AG09319 (cell line): ENCODE measurements around the gene ALDH1A1.

ENCODE experiments used
- DNase-seq: peaks from one replicate; pipeline ENCODE4 v3.0.0-alpha.2; 2010; ENCODE audit warnings: low read depth; ENCODE audit errors: extremely low read depth
- TF ChIP-seq, protein P1 (sequence below): IDR thresholded peaks from 2 replicates; pipeline ENCODE4 v1.5.1; 2011; ENCODE audit warnings: low read depth, mild to moderate bottlenecking, inconsistent platforms, low read length, moderate library complexity

The ALDH1A1 gene

DNA sequence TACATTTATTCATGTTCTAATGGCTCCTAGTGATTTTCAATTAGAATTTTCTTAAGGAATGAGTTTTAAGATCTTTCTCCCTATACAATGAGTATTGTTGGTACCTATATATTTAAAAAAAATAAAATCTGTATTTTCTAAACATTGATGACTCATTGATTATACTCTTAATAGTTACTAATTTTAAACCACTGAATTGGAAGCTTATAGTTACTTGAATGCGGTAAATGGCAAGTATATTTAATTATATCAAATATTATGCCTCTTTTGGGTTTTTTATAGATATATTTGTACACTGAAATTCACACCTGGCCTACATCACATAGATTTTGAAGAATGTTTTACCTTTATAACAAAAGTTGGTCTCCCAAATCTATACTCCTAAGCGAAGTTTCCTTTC lies 38.9 kb upstream of the ALDH1A1 start:
- TF ChIP-seq, protein P1, sequence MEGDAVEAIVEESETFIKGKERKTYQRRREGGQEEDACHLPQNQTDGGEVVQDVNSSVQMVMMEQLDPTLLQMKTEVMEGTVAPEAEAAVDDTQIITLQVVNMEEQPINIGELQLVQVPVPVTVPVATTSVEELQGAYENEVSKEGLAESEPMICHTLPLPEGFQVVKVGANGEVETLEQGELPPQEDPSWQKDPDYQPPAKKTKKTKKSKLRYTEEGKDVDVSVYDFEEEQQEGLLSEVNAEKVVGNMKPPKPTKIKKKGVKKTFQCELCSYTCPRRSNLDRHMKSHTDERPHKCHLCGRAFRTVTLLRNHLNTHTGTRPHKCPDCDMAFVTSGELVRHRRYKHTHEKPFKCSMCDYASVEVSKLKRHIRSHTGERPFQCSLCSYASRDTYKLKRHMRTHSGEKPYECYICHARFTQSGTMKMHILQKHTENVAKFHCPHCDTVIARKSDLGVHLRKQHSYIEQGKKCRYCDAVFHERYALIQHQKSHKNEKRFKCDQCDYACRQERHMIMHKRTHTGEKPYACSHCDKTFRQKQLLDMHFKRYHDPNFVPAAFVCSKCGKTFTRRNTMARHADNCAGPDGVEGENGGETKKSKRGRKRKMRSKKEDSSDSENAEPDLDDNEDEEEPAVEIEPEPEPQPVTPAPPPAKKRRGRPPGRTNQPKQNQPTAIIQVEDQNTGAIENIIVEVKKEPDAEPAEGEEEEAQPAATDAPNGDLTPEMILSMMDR, result no peak
- DNase-seq, result no peak

DNA sequence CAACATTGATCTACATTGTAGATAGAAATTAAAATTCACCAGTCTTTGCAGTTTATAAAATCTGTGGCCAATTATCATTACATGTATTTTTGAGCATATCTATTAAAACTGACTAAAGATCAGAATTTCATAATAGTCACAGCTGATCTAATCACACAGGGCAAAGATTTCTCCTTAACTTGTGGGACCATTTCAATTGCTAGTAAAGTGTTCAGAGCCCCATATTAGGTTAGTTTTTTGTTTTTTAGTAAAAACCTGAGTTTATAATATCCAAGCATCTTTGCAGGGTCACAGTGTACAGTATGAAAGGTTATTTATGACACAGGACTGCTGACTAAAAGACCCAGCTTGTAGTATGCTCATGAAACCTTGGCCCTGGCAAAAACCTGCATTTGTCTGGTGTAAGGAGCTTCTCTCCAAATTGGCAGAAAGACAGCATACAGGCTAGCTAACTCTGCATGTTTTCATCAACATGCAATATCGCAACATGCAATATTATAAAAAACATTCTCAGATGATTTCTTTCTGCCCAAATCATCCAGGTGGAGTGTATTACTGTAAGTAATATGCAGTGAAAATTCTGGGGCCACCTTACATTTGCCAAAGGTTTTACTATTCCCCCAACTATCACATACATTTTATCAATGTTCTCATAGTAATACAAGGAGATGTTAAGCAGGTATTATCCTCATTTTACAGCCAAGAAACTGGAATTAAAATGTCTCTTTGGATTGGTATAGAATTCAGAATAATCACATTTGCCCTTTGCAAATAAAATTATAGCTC lies 37.7 kb upstream of the ALDH1A1 start:
- DNase-seq, result no peak
- TF ChIP-seq, protein P1, result no peak

- no peak for DNase-seq
- TF ChIP-seq, protein P1, result no peak
Observed at GRCh38 chr9:72986522-72987116, 33.8 kb upstream of the ALDH1A1 start.

DNA sequence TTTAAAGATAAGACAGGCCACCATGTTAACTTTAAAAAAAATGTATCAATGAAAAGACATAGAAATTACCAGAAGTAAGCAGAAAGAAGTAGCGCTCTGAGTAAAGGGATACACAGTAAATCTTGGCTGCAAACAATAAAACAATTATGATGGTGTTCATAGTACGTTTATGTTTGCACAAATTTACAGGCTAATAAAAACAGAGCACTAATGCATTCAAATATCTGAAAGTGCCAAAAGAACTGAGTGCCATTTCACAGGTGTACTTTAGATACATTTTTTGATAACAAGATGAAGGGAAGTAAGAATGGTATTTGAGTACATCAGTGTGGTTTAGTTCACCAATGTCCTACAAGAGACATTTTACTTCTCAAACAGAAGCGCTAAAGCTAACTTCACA lies 32.9 kb upstream of the ALDH1A1 start:
- TF ChIP-seq, protein P1, result no peak
- DNase-seq, result no peak

DNA sequence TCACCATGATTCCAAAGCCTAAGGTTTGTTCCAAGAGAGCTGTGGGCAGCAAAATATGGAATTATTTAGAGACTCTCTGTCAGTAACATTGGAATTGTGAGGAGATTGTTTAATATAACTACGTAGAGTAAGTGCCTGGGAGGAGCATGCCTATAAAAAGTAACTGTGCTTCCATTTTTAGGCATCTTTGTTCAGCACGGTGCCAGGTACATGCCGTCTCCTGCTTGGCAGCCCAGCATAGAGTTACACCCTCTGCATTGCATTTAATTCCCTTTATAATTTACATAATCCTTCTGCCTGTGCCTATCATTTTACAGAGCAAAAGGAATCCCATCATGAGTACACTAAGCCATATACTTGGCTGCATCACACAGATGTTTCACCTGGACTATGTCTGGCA lies 32.1 kb upstream of the ALDH1A1 start:
- TF ChIP-seq, protein P1, result no peak
- DNase-seq, result no peak

DNA sequence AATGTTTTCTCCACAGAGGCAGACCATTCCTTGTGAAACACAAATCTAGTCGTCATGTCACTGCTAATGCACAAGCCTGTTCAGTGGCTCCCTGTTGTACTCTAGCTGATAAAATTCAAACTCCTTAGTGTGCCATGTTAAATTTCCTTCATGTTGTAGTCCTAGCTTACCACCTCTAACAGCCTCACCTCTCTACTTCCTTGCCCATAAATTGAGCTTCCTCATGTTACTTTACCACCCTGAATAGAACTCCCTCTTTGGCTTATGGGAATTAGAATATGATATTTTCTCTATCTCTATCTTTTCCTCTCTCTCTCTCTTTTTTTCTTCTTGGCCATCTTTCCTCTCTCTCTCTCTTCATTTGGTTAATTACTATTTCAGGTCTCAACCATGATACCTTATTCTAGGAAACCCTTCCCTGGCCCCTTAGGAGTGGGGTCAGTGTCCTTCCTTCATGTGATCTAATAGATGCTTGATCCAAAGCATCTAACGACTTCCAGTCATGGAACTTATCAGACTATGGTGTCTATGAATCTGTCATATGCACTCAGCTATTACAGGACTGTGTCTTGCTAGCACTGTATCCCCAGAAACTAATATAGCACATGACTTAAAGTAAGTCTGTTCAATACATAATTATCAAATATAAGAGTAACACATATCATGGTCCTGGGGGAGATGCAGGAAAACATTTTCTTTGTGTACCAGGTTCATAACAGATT lies 31.5 kb upstream of the ALDH1A1 start:
- TF ChIP-seq, protein P1, result no peak
- DNase-seq, result no peak
